Left renal cortex interstitium (tissue), 4 donors: ENCODE data around the gene PSMA5. TPM values are rescaled to one million over a fixed set of nuclear protein-coding genes. Genes with fewer than 3 reads are reported as not detected.
A peak's percentile ranks its signal among the peaks of the same experiment; 100 is the strongest.
"Not testable (repeated sequence)": the region's sequence is repeated elsewhere in the genome, so short reads cannot be mapped to it uniquely, and the experiment has no call there.

Source experiments
- DNase-seq, 4 donors: peaks; one replicate each; pipeline ENCODE4 v3.0.0-alpha.2; 2013; ENCODE audit warnings: low read depth in 4 of 4, low spot score in 2 of 4, missing footprints in 1 of 4
- polyA plus RNA-seq, 4 donors: library from polyadenylated mRNA; unstranded; fragments of 120-200 nt; gene quantifications; one replicate each; pipeline ENCODE4 v1.2.1, GENCODE V29; 2013; ENCODE audit not compliant: insufficient read length in 4 of 4

PSMA5 gene
- polyA plus RNA-seq, 4 donors = 94.8 to 123 (median 107) TPM

- DNase-seq = no peak
Measured at GRCh38 chr1:109434484-109434883, 8.2 kb upstream of the PSMA5 start.

- no peak for DNase-seq
Measured at GRCh38 chr1:109433322-109433721, 7.1 kb upstream of the PSMA5 start.

- DNase-seq = no peak
Measured at GRCh38 chr1:109432336-109432735, 6.1 kb upstream of the PSMA5 start.

- DNase-seq = no peak
Measured at GRCh38 chr1:109427171-109427467, 871 bp upstream of the PSMA5 start.

GRCh38 chr1:109425391-109426280, 612 bp downstream of the PSMA5 start:
- peak in 2 of 4 donors; percentile 9 to 20 for DNase-seq

GRCh38 chr1:109423498-109423897, 2.8 kb downstream of the PSMA5 start:
- no peak for DNase-seq

GRCh38 chr1:109412551-109412950, 13.7 kb downstream of the PSMA5 start:
- DNase-seq = no peak

GRCh38 chr1:109404838-109405237, 21.4 kb downstream of the PSMA5 start:
- no peak for DNase-seq

- DNase-seq = no peak
Measured at GRCh38 chr1:109402025-109402424, 24.2 kb downstream of the PSMA5 start.

GRCh38 chr1:109400035-109400655, 26.1 kb downstream of the PSMA5 start:
- no peak for DNase-seq

GRCh38 chr1:109399326-109399957, 26.8 kb downstream of the PSMA5 start:
- no peak for DNase-seq

- DNase-seq = no peak
Measured at GRCh38 chr1:109398343-109399225, 27.7 kb downstream of the PSMA5 start.

- DNase-seq = peak in 3 of 4 donors; percentile 56 to 85 (median 78)
Measured at GRCh38 chr1:109397581-109398342, 28.5 kb downstream of the PSMA5 start, which contains the start of gene SORT1. Gene SORT1, minus strand, starts transcription at chr1:109397918. Its CDS starts 26 bp downstream, at chr1:109397892.

GRCh38 chr1:109396871-109397580, 29.2 kb downstream of the PSMA5 start:
- no peak for DNase-seq

- DNase-seq = no peak
Measured at GRCh38 chr1:109396513-109396839, 29.8 kb downstream of the PSMA5 start.

GRCh38 chr1:109395602-109396512, 30.4 kb downstream of the PSMA5 start:
- DNase-seq = no peak

GRCh38 chr1:109395282-109395599, 31.0 kb downstream of the PSMA5 start:
- not testable (repeated sequence) for DNase-seq

GRCh38 chr1:109394591-109395281, 31.5 kb downstream of the PSMA5 start:
- DNase-seq = no peak
